ENCODE results near the gene MN1.

DNA sequence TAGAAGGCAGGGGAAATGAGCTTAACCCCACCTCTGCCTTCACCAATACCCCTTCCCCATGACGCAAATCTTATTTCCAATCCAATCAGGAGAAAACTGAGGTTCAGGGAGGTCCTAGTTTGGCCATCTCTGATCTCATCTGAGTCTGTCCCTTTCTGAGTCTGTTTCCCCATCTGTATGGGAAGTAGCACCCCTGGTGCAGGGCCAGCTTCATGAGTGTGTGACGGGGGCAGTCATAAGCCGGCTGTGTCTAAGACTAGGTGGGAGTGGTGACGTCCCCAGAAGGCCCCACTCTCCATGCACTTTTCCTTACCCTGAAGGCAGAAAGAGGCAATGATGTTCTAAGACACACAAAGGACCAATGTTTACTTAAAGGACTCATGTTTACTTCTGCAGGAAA is 72.3 kb downstream of the MN1 start:
- TF ChIP-seq ISL1 (CRISPR knock-in tag; IDR thresholded peaks at IDR 0.05) (no peak), PPARA (CRISPR knock-in tag; IDR thresholded peaks at IDR 0.05; ENCODE audit: borderline replicate concordance) (no peak)

Measured in SK-N-SH treated with all-trans-retinoic acid at 6 μM for 48 hours (cell line).